H1 (cell line): Measurements from ENCODE around the gene DGKZ. TPM values are rescaled to one million over a fixed set of nuclear protein-coding genes. Genes with fewer than 3 reads are reported as not detected.
A peak's percentile ranks its signal among the peaks of the same experiment; 100 is the strongest.

ENCODE experiments used
- CTCF ChIA-PET: fragments of 300-600 bp; sonication (Branson Sonifier 250); formaldehyde crosslinking; loops from one replicate; lab custom pipeline; 2021; ENCODE audit not compliant: partially characterized antibody; lab: Charles Lee
- POLR2A ChIA-PET: fragments of 300-600 bp; sonication (Branson Sonifier 250); formaldehyde crosslinking; loops from one replicate; lab custom pipeline; 2021; ENCODE audit warnings: inconsistent platforms; ENCODE audit not compliant: partially characterized antibody; lab: Charles Lee
- DNase-seq, 2 experiments: peaks; one replicate each; pipeline versions ENCODE4 v3.0.0 to v3.0.0-alpha.2; 2010 to 2022; ENCODE audit warnings: low spot score in 2 of 2, low read depth in 1 of 2, mixed read lengths in 1 of 2
- FAIRE-seq: peaks from 2 replicates; lab custom pipeline; 2011; peaks lifted over from hg19 to GRCh38; lab: Jason Lieb, UNC
- H2AFZ ChIP-seq: 2 replicates; pipeline ENCODE4 v1.8.1; 2012; ENCODE audit warnings: low read length, inconsistent platforms
- H2AK5ac ChIP-seq: 2 replicates; pipeline ENCODE4 v1.6.1; 2013; ENCODE audit warnings: low read depth, low read length
- H2BK120ac ChIP-seq: replicated peaks from 2 replicates; pipeline ENCODE3; 2013; ENCODE audit warnings: low read depth, low read length, inconsistent platforms
- H2BK12ac ChIP-seq: 2 replicates; pipeline ENCODE4 v1.6.1; 2013; ENCODE audit warnings: low read depth, low read length
- H2BK15ac ChIP-seq: 2 replicates; pipeline ENCODE4 v1.6.1; 2013; ENCODE audit warnings: low read length
- H2BK20ac ChIP-seq: 2 replicates; pipeline ENCODE4 v1.6.1; 2013; ENCODE audit warnings: low read length
- H2BK5ac ChIP-seq: 2 replicates; pipeline ENCODE4 v1.6.1; 2013; ENCODE audit warnings: low read depth, low read length
- H3K14ac ChIP-seq: 2 replicates; pipeline ENCODE4 v1.6.1; 2013; ENCODE audit warnings: inconsistent platforms; ENCODE audit not compliant: insufficient read length
- H3K18ac ChIP-seq: 2 replicates; pipeline ENCODE4 v1.6.1; 2013; ENCODE audit warnings: low read length; ENCODE audit errors: extremely low read depth
- H3K23ac ChIP-seq: 2 replicates; pipeline ENCODE4 v1.6.1; 2013; ENCODE audit warnings: inconsistent platforms; ENCODE audit not compliant: insufficient read length
- H3K23me2 ChIP-seq: 2 replicates; pipeline ENCODE4 v1.6.1; 2013; ENCODE audit warnings: low read depth, low read length
- H3K27ac ChIP-seq: 2 replicates; pipeline ENCODE4 v1.6.1; 2011; ENCODE audit warnings: low read depth, low read length, inconsistent platforms
- H3K27me3 ChIP-seq, 4 experiments: replicated peaks in 1 of 4; 1 replicate in 1 of 4; 2 replicates in 3 of 4; pipeline versions ENCODE4 v1.6.1 to v1.8.1; 2011 to 2013; ENCODE audit warnings: low read length in 3 of 4, mild to moderate bottlenecking in 3 of 4, inconsistent platforms in 2 of 4, mixed read lengths in 2 of 4, moderate library complexity in 1 of 4; ENCODE audit not compliant: control insufficient read depth in 3 of 4, insufficient read depth in 3 of 4; ENCODE audit errors: extremely low read depth in 1 of 4
- H3K36me3 ChIP-seq, 4 experiments: 2 replicates each; pipeline versions ENCODE4 v1.6.1 to v1.8.1; 2011 to 2013; ENCODE audit warnings: mild to moderate bottlenecking in 4 of 4, low read length in 3 of 4, moderate library complexity in 2 of 4, control low read depth in 1 of 4, inconsistent platforms in 1 of 4; ENCODE audit not compliant: insufficient read depth in 4 of 4, control insufficient read depth in 2 of 4
- H3K4ac ChIP-seq: replicated peaks from 2 replicates; pipeline ENCODE3; 2013; ENCODE audit warnings: low read length, low read depth, mixed read lengths, inconsistent platforms; ENCODE audit not compliant: insufficient read length
- H3K4me1 ChIP-seq, 4 experiments: replicated peaks in 1 of 4; 1 replicate in 1 of 4; 2 replicates in 3 of 4; pipeline versions ENCODE4 v1.6.1 to v1.8.1; 2011 to 2013; ENCODE audit warnings: low read length in 3 of 4, inconsistent platforms in 2 of 4, mixed read lengths in 1 of 4; ENCODE audit not compliant: insufficient read depth in 4 of 4, control insufficient read depth in 3 of 4
- H3K4me2 ChIP-seq, 2 experiments: 2 replicates each; pipeline versions ENCODE4 v1.6.1 to v1.8.1; 2011 to 2013; ENCODE audit warnings: low read depth in 2 of 2, low read length in 2 of 2, control low read depth in 1 of 2, inconsistent platforms in 1 of 2, mild to moderate bottlenecking in 1 of 2; ENCODE audit not compliant: insufficient read depth in 1 of 2
- H3K4me3 ChIP-seq, 4 experiments: fragments of 200-600, 300-600 bp in 1 of 4; sonication (generic), shearing (Covaris generic), sonication (Bioruptor Twin) in 1 of 4; 2 replicates each; pipeline versions ENCODE4 v1.5.1 to v1.8.1; 2011 to 2016; ENCODE audit warnings: low read length in 4 of 4, low read depth in 3 of 4, control low read depth in 2 of 4, inconsistent platforms in 2 of 4, mild to moderate bottlenecking in 2 of 4, mixed read lengths in 1 of 4, moderate library complexity in 1 of 4; ENCODE audit not compliant: insufficient read depth in 2 of 4; ENCODE audit errors: extremely low read depth in 1 of 4
- H3K56ac ChIP-seq: replicated peaks from 2 replicates; pipeline ENCODE3; 2013; ENCODE audit warnings: low read depth, mild to moderate bottlenecking, mixed read lengths, low read length, inconsistent platforms; ENCODE audit not compliant: insufficient read length
- H3K79me1 ChIP-seq: 2 replicates; pipeline ENCODE4 v1.6.1; 2013; ENCODE audit warnings: low read depth, low read length, control low read depth
- H3K79me2 ChIP-seq, 2 experiments: 2 replicates each; pipeline versions ENCODE4 v1.6.1 to v1.8.1; 2012 to 2013; ENCODE audit warnings: low read length in 2 of 2, mild to moderate bottlenecking in 2 of 2, inconsistent platforms in 1 of 2; ENCODE audit not compliant: insufficient read depth in 2 of 2, control insufficient read depth in 1 of 2
- H3K9ac ChIP-seq, 4 experiments: replicated peaks in 1 of 4; 1 replicate in 1 of 4; 2 replicates in 3 of 4; pipeline versions ENCODE4 v1.6.1 to v1.8.1; 2011 to 2013; ENCODE audit warnings: low read depth in 3 of 4, low read length in 3 of 4, control low read depth in 2 of 4, mild to moderate bottlenecking in 2 of 4, moderate library complexity in 2 of 4, inconsistent platforms in 1 of 4; ENCODE audit errors: extremely low read depth in 1 of 4
- H3K9me3 ChIP-seq, 2 experiments: 2 replicates each; pipeline versions ENCODE4 v1.6.1 to v1.8.1; 2012 to 2013; ENCODE audit warnings: mild to moderate bottlenecking in 2 of 2, moderate library complexity in 2 of 2, control low read depth in 1 of 2, inconsistent platforms in 1 of 2, low read depth in 1 of 2, low read length in 1 of 2, mixed read lengths in 1 of 2; ENCODE audit not compliant: insufficient read depth in 2 of 2
- H4K20me1 ChIP-seq, 2 experiments: replicated peaks in 1 of 2; 2 replicates each; pipeline versions ENCODE3 to v1.8.1; 2011 to 2013; ENCODE audit warnings: inconsistent platforms in 2 of 2, low read length in 2 of 2, mild to moderate bottlenecking in 1 of 2; ENCODE audit not compliant: insufficient read depth in 2 of 2, control insufficient read depth in 1 of 2
- H4K5ac ChIP-seq: 2 replicates; pipeline ENCODE4 v1.6.1; 2013; ENCODE audit warnings: low read length, low read depth, mixed read lengths, inconsistent platforms; ENCODE audit not compliant: insufficient read length
- H4K8ac ChIP-seq: 2 replicates; pipeline ENCODE4 v1.8.0; 2013; ENCODE audit warnings: mild to moderate bottlenecking, moderate library complexity, low read length, inconsistent platforms; ENCODE audit not compliant: insufficient read depth; ENCODE audit errors: extremely low read depth
- H4K91ac ChIP-seq: replicated peaks from 2 replicates; pipeline ENCODE3; 2013; ENCODE audit warnings: low read length, mixed read lengths, inconsistent platforms; ENCODE audit not compliant: insufficient read length
- EGR1 ChIP-seq: IDR thresholded peaks from 2 replicates; pipeline ENCODE4 v1.6.1; 2011; ENCODE audit warnings: low read depth, low read length, borderline replicate concordance
- WGBS, 2 experiments: shearing (Covaris generic) in 1 of 2; methylation state at CpG; one replicate each; pipeline versions ENCODE4 v1.1.6 to v1.1.7; 2013 to 2015; ENCODE audit warnings: low lambda C conversion rate in 2 of 2, mixed read lengths in 2 of 2, inconsistent platforms in 1 of 2, low coverage in 1 of 2, missing lambda C conversion rate in 1 of 2; ENCODE audit not compliant: insufficient replicate concordance in 2 of 2, insufficient coverage in 1 of 2, insufficient read length in 1 of 2; ENCODE audit errors: extremely low coverage in 1 of 2, missing lambda C conversion rate in 1 of 2; 5-methylcytosine and 5-hydroxymethylcytosine counted together
- polyA plus RNA-seq, 7 experiments: library from polyadenylated mRNA; depleted of rRNA in 3 of 7; stranded (reverse) in 5 of 7; unstranded in 2 of 7; fragments of >200 nt in 5 of 7; fragments of 200-250 nt in 2 of 7; gene quantifications; 1 replicate in 5 of 7; 2 replicates in 1 of 7; 4 replicates in 1 of 7; pipeline versions ENCODE4 v1.2.1 to v1.2.3, GENCODE V29; 2011 to 2013; ENCODE audit warnings: missing spikeins in 2 of 7, mixed read lengths in 2 of 7
- total RNA-seq: library from RNA; stranded (reverse); fragmentation: NEBNext Ultra II Directional; extraction: Animal tissue kit (Norgen Biotek cat#: 25700); gene quantifications from 2 replicates; pipeline ENCODE4 v1.2.1, GENCODE V29; 2021
- TF ChIP-seq, protein P1 (sequence below): IDR thresholded peaks from 2 replicates; pipeline ENCODE4 v1.6.1; 2011; ENCODE audit warnings: low read depth, mild to moderate bottlenecking, low read length; ENCODE audit not compliant: insufficient read depth

Gene DGKZ
- total and polyA plus RNA-seq, 2 of the 8 experiments (the other 6 are each of a cell fraction or from before 2014, with no cell fraction given): 84.4 to 184 TPM

DNA sequence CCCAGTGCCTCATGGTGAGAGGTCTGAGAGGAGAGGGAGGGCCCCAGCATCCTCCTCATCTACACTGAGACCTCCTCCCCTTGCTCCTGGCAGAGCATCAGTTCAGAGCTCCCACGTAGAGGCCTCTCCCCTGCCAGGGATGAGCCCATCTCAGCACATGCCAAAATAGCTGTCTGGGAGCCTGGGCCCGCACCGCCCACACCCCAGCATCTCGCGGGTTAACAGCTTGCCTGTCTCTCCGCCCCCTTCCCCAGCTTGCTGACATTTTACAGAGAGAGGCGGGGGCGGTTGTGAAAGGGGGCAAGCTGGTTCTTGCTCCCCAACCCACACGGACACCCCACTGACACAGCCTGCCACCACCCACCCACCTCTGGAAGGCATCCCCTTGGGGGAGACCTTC is 6.4 kb downstream of the DGKZ start:
- no peak overlapping the region for H2AFZ ChIP-seq
- H3K18ac ChIP-seq: no peak overlapping the region
- H3K36me3 ChIP-seq: no peaks in the 10 kb centered on the region
- H3K4ac ChIP-seq: no peak overlapping the region
- peaks cover 27% of the 10 kb centered on the region for H3K79me1 ChIP-seq
- no peak overlapping the region for H3K56ac ChIP-seq
- no peak overlapping the region for H3K27ac ChIP-seq
- WGBS, 2 experiments: 79% methylated on average over 8 of the region's 9 CpGs; no CpG with 5 or more reads in 1 of the 2 experiments
- H2AK5ac ChIP-seq: no peak overlapping the region
- FAIRE-seq: no peak
- no peak overlapping the region for H4K91ac ChIP-seq
- POLR2A ChIA-PET: interaction anchor here (0.5 to 8.1 kb wide), 5 partner anchors 10 to 33 kb away, joined by 3 to 69 read pairs (median 3); no protein-coding TSS in a partner anchor
- CTCF ChIA-PET: interaction anchor here (0.5 to 44.5 kb wide), 11 partner anchors 6 to 389 kb away, joined by 3 to 1004 read pairs (median 15); partner anchors contain the start of genes DGKZ and MDK
- no peaks in the 10 kb centered on the region for H3K9me3 ChIP-seq
- no peak overlapping the region for H2BK15ac ChIP-seq
- H2BK5ac ChIP-seq: 0 out of 2 replicates have a peak overlapping the region, but pooled peaks have one; percentile 71
- H3K79me2 ChIP-seq: peaks cover 0 to 86% of the 10 kb centered on the region in 2 experiments; a peak in 3 of 4 replicates
- H2BK20ac ChIP-seq: no peak overlapping the region
- TF ChIP-seq EGR1: peak; percentile 57; the same call in 1 of the 2 replicates
- TF ChIP-seq, protein P1, sequence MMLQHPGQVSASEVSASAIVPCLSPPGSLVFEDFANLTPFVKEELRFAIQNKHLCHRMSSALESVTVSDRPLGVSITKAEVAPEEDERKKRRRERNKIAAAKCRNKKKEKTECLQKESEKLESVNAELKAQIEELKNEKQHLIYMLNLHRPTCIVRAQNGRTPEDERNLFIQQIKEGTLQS: no peak
- peaks cover 7 to 37% (median 23%) of the 10 kb centered on the region in 4 experiments for H3K4me1 ChIP-seq
- H3K9ac ChIP-seq: no peak overlapping the region
- no peak overlapping the region for H2BK12ac ChIP-seq
- no peak overlapping the region for H3K4me2 ChIP-seq
- no peak for DNase-seq
- no peaks in the 10 kb centered on the region for H3K23me2 ChIP-seq
- H2BK120ac ChIP-seq: no peak overlapping the region
- H3K27me3 ChIP-seq: no peaks in the 10 kb centered on the region
- H4K20me1 ChIP-seq: peaks cover 13 to 34% of the 10 kb centered on the region in 2 experiments
- no peak overlapping the region for H3K14ac ChIP-seq
- peak overlapping the region; percentile 9; the same call in 1 of the 2 replicates for H4K8ac ChIP-seq
- H4K5ac ChIP-seq: no peak overlapping the region
- H3K23ac ChIP-seq: no peak overlapping the region
- H3K4me3 ChIP-seq: no peak overlapping the region
